Tibial nerve (tissue), 4 donors: ENCODE results near the gene SOX5. TPM values are rescaled to one million over a fixed set of nuclear protein-coding genes. Genes with fewer than 3 reads are reported as not detected.

Experiments used
- DNase-seq, 2 donors: peaks; one replicate each; pipeline ENCODE4 v3.0.0-alpha.2; 2019; ENCODE audit warnings: low spot score in 2 of 2
- H3K27ac ChIP-seq, 4 donors: fragments of 200-600 bp; sonication (generic) in 3 of 4; one replicate each; pipeline ENCODE4 v1.5.1; 2017 to 2019; ENCODE audit warnings: mild to moderate bottlenecking in 1 of 4
- H3K27me3 ChIP-seq, 2 donors: fragments of 200-600 bp; sonication (generic) in 1 of 2; one replicate each; pipeline versions ENCODE4 v1.5.1 to v1.6.0; 2017 to 2019
- H3K36me3 ChIP-seq, 3 donors: fragments of 200-600 bp; sonication (generic); one replicate each; pipeline ENCODE4 v1.5.1; 2018 to 2019
- H3K4me1 ChIP-seq, 4 donors: fragments of 200-600 bp; sonication (generic) in 3 of 4; one replicate each; pipeline ENCODE4 v1.5.1; 2017 to 2019
- H3K4me3 ChIP-seq, 4 donors: fragments of 200-600 bp; sonication (generic) in 3 of 4; one replicate each; pipeline ENCODE4 v1.5.1; 2017 to 2019; ENCODE audit warnings: mild to moderate bottlenecking in 1 of 4, moderate library complexity in 1 of 4
- H3K9me3 ChIP-seq, 4 donors: fragments of 200-600 bp; sonication (generic) in 3 of 4; one replicate each; pipeline ENCODE4 v1.5.1; 2017 to 2019
- CTCF ChIP-seq, 5 experiments: fragments of 200-600 bp in 3 of 5; fragments of 450-650 bp in 2 of 5; sonication (generic) in 3 of 5; IDR thresholded peaks; one replicate each; pipeline ENCODE4 v1.5.1; 2016 to 2019; ENCODE audit warnings: antibody characterized with exemption in 5 of 5, mild to moderate bottlenecking in 3 of 5, moderate library complexity in 2 of 5
- EP300 ChIP-seq, 2 donors: sonication (generic); formaldehyde crosslinking; IDR thresholded peaks; one replicate each; pipeline ENCODE4 v1.6.1; 2017; ENCODE audit warnings: antibody characterized with exemption in 2 of 2, mild to moderate bottlenecking in 1 of 2
- POLR2A ChIP-seq, 2 donors: fragments of 450-650 bp; IDR thresholded peaks; one replicate each; pipeline ENCODE4 v1.6.1; 2017; ENCODE audit warnings: antibody characterized with exemption in 2 of 2, mild to moderate bottlenecking in 2 of 2, moderate library complexity in 2 of 2
- WGBS, 2 donors: methylation state at CpG; one replicate each; pipeline ENCODE4 v1.1.5; 2018; 5-methylcytosine and 5-hydroxymethylcytosine counted together
- total RNA-seq, 4 donors: library from RNA; depleted of rRNA; stranded (reverse); fragments of >200 nt; gene quantifications; one replicate each; pipeline ENCODE4 v1.1.0, GENCODE V29; 2016

The SOX5 gene
- total RNA-seq, 4 donors from 2014 or later, result 24.0 to 53.8 (median 38.6) TPM

DNA sequence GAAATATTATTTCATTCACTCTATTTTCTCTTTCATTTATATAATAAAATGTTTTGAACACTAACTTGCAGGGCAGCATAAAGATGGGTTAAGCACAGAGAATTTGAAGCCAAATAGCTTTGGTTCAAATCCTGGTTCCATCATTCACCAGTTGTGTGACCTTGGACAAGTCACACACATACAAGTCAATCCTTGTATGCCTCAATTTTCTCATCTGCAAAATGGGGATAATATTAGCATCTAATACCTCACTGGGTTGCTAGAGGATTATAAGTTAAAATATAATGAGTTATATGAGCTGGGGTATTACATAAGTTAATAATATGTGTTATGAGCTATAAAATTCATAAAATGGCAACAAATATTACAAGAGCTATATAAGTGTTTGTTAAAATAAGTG lies 94.9 kb downstream of the SOX5 start:
- H3K9me3 ChIP-seq, result peaks cover 0 to 11% (median 0%) of the 10 kb centered on the region in 4 donors
- H3K27me3 ChIP-seq, result no peaks in the 10 kb centered on the region

DNA sequence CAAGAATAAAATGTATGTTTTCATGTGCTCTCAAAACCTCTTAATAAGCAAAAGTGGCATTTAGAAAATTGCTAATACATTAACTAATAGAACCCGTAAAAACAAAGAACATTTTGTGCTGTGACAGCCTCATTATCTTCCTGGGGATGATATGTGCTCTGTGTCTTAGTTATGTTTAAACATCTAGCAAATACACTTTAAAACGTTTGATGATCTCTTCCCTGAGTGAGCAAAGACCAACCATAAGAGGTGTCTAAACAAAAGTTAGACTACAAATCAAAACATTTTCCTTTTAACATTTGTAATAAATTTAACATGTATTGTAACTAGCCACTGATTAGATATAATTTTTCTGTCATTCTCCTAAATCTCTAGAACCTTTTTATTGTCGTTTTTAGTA lies 95.8 kb downstream of the SOX5 start:
- no peaks in the 10 kb centered on the region for H3K27me3 ChIP-seq
- WGBS, 2 donors, result 48 to 51% methylated on average over 3 of the region's 3 CpGs

More for the DNA sequence above, 94.9 kb downstream of the SOX5 start:
- TF ChIP-seq POLR2A (IDR thresholded peaks at IDR 0.05) (no peak), EP300 (IDR thresholded peaks at IDR 0.05) (no peak), CTCF (IDR thresholded peaks at IDR 0.05) (no peak)
- no peak for DNase-seq
- H3K36me3 ChIP-seq, result peaks cover 0 to 12% (median 0%) of the 10 kb centered on the region in 3 donors
- H3K4me3 ChIP-seq, result no peak overlapping the region
- peaks cover 0 to 6% (median 0%) of the 10 kb centered on the region in 4 donors for H3K4me1 ChIP-seq
- H3K27ac ChIP-seq, result no peak overlapping the region

GRCh38 chr12:23851602-23852001 lies 97.9 kb downstream of the SOX5 start:
- DNase-seq, result no peak
- 94% methylated on average over 2 of the region's 2 CpGs for WGBS, 2 donors

More for the DNA sequence above, 95.8 kb downstream of the SOX5 start:
- peaks cover 0 to 2% (median 0%) of the 10 kb centered on the region in 4 donors for H3K9me3 ChIP-seq
- no peak overlapping the region for H3K27ac ChIP-seq
- peaks cover 0 to 4% (median 0%) of the 10 kb centered on the region in 3 donors for H3K36me3 ChIP-seq
- H3K4me3 ChIP-seq, result no peak overlapping the region
- peaks cover 0 to 6% (median 0%) of the 10 kb centered on the region in 4 donors for H3K4me1 ChIP-seq
- TF ChIP-seq CTCF (IDR thresholded peaks at IDR 0.05) (no peak), POLR2A (IDR thresholded peaks at IDR 0.05) (no peak)
- DNase-seq, result no peak

GRCh38 chr12:23847857-23848256 lies 101.6 kb downstream of the SOX5 start:
- TF ChIP-seq EP300 (IDR thresholded peaks at IDR 0.05) (no peak), CTCF (IDR thresholded peaks at IDR 0.05) (no peak), POLR2A (IDR thresholded peaks at IDR 0.05) (no peak)
- no peaks in the 10 kb centered on the region for H3K27me3 ChIP-seq
- no peak overlapping the region for H3K27ac ChIP-seq
- WGBS, 2 donors, result 90 to 92% methylated on average over 3 of the region's 3 CpGs
- H3K4me1 ChIP-seq, result peaks cover 0 to 6% (median 0%) of the 10 kb centered on the region in 4 donors
- H3K36me3 ChIP-seq, result peaks cover 0 to 9% (median 0%) of the 10 kb centered on the region in 3 donors
- no peaks in the 10 kb centered on the region for H3K9me3 ChIP-seq
- no peak overlapping the region for H3K4me3 ChIP-seq
- no peak for DNase-seq

More at GRCh38 chr12:23851602-23852001, 97.9 kb downstream of the SOX5 start:
- no peak for TF ChIP-seq POLR2A (IDR thresholded peaks at IDR 0.05)
- TF ChIP-seq CTCF (IDR thresholded peaks at IDR 0.05), result no peak
- TF ChIP-seq EP300 (IDR thresholded peaks at IDR 0.05), result no peak
- no peak overlapping the region for H3K4me3 ChIP-seq
- H3K9me3 ChIP-seq, result no peaks in the 10 kb centered on the region
- H3K36me3 ChIP-seq, result no peaks in the 10 kb centered on the region
- no peak overlapping the region for H3K27ac ChIP-seq
- H3K27me3 ChIP-seq, result no peaks in the 10 kb centered on the region
- H3K4me1 ChIP-seq, result peaks cover 0 to 12% (median 0%) of the 10 kb centered on the region in 4 donors

DNA sequence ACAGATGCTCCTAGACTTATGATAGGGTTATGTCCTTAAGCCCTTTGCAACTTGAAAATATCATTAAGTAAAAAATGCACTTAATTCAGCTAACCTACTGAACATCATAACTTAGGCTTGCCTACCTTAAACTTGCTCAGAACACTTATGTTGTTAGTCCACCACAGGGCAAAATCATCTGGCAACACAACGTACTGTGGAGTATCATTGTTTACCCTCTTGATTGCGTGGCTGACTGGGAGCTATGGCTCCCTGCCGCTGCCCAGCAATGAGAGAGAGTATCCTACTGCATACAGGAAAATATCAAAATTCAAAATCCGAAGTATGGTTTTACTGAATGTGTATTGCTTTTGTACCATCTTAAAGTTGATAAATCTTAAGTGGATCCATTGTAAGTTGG lies 105.5 kb downstream of the SOX5 start:
- 95 to 96% methylated on average over 4 of the region's 4 CpGs for WGBS, 2 donors
- H3K27ac ChIP-seq, result no peak overlapping the region

More for the DNA sequence above, 105.5 kb downstream of the SOX5 start:
- no peaks in the 10 kb centered on the region for H3K9me3 ChIP-seq
- TF ChIP-seq CTCF (IDR thresholded peaks at IDR 0.05), result no peak
- H3K36me3 ChIP-seq, result peaks cover 0 to 16% (median 0%) of the 10 kb centered on the region in 3 donors
- no peak overlapping the region for H3K4me3 ChIP-seq
- peaks cover 0 to 6% (median 0%) of the 10 kb centered on the region in 4 donors for H3K4me1 ChIP-seq
- no peak for DNase-seq
- H3K27me3 ChIP-seq, result no peaks in the 10 kb centered on the region
